SK-N-SH (cell line): ENCODE data around the gene CDH13. TPM values are rescaled to one million over a fixed set of nuclear protein-coding genes. Genes with fewer than 3 reads are reported as not detected.

ENCODE experiments used
- CTCF ChIA-PET: fragments of 300-600, 350-600 bp; formaldehyde crosslinking; extraction: SDS; loops from one replicate; lab custom pipeline; 2021; lab: Yijun Ruan, JAX
- POLR2A ChIA-PET: fragments of 350-600 bp; sonication (Branson Sonifier 250); formaldehyde crosslinking; extraction: SDS; loops from one replicate; lab custom pipeline; 2020; ENCODE audit warnings: antibody characterized with exemption, inconsistent platforms; lab: Yijun Ruan, JAX
- DNase-seq: peaks from one replicate; pipeline ENCODE4 v3.0.0; 2012
- H2AFZ ChIP-seq: fragments of 200-600 bp; sonication (generic); 2 replicates; pipeline ENCODE4 v1.8.1; 2016; ENCODE audit warnings: antibody characterized with exemption, mild to moderate bottlenecking, low read depth
- H3F3A ChIP-seq: fragments of 200-600 bp; sonication (generic); replicated peaks from 2 replicates; pipeline ENCODE3; 2016; ENCODE audit warnings: antibody characterized with exemption, mild to moderate bottlenecking; ENCODE audit not compliant: insufficient read depth
- H3K27ac ChIP-seq, 2 experiments: fragments of 200-500 bp in 1 of 2; fragments of 200-600 bp in 1 of 2; sonication (Bioruptor generic) in 1 of 2; sonication (generic), shearing (Covaris generic) in 1 of 2; 2 replicates each; pipeline versions ENCODE4 v1.5.1 to v1.6.1; 2014 to 2016; ENCODE audit warnings: low read depth in 2 of 2, inconsistent platforms in 1 of 2, low read length in 1 of 2, mild to moderate bottlenecking in 1 of 2, mixed read lengths in 1 of 2
- H3K27me3 ChIP-seq: fragments of 200-600 bp; sonication (generic), shearing (Covaris generic); 2 replicates; pipeline ENCODE4 v1.6.1; 2016; ENCODE audit warnings: mixed run types; ENCODE audit not compliant: insufficient read depth
- H3K36me3 ChIP-seq, 2 experiments: fragments of 200-500 bp in 1 of 2; fragments of 200-600 bp in 1 of 2; sonication (Bioruptor generic) in 1 of 2; sonication (generic) in 1 of 2; replicated peaks in 1 of 2; 2 replicates each; pipeline versions ENCODE3 to v1.5.1; 2014 to 2016; ENCODE audit warnings: low read length in 1 of 2, mild to moderate bottlenecking in 1 of 2; ENCODE audit not compliant: insufficient read depth in 2 of 2, control insufficient read depth in 1 of 2
- H3K4me1 ChIP-seq, 2 experiments: fragments of 200-500 bp in 1 of 2; fragments of 200-600 bp in 1 of 2; sonication (Bioruptor generic) in 1 of 2; sonication (generic), shearing (Covaris generic) in 1 of 2; 2 replicates each; pipeline versions ENCODE4 v1.5.1 to v1.6.1; 2014 to 2016; ENCODE audit warnings: low read depth in 1 of 2, low read length in 1 of 2, mixed run types in 1 of 2; ENCODE audit not compliant: insufficient read depth in 2 of 2, control insufficient read depth in 1 of 2
- H3K4me2 ChIP-seq: fragments of 200-600 bp; sonication (generic), shearing (Covaris generic); 2 replicates; pipeline ENCODE4 v1.6.1; 2017; ENCODE audit warnings: mixed run types
- H3K4me3 ChIP-seq, 2 experiments: fragments of 200-500 bp in 1 of 2; fragments of 200-600 bp in 1 of 2; sonication (Bioruptor generic) in 1 of 2; sonication (generic), shearing (Covaris generic) in 1 of 2; 2 replicates each; pipeline versions ENCODE4 v1.5.1 to v1.8.1; 2014 to 2016; ENCODE audit warnings: low read depth in 2 of 2, inconsistent platforms in 1 of 2, low read length in 1 of 2, mild to moderate bottlenecking in 1 of 2, mixed read lengths in 1 of 2, moderate library complexity in 1 of 2
- H3K79me2 ChIP-seq: fragments of 200-600 bp; sonication (generic); 2 replicates; pipeline ENCODE4 v1.8.1; 2017; ENCODE audit warnings: mild to moderate bottlenecking; ENCODE audit not compliant: insufficient read depth
- H3K9ac ChIP-seq: fragments of 200-600 bp; sonication (generic); 2 replicates; pipeline ENCODE4 v1.6.1; 2017; ENCODE audit warnings: mixed run types
- H3K9me2 ChIP-seq: fragments of 200-600 bp; sonication (generic); 2 replicates; pipeline ENCODE4 v1.6.1; 2017; ENCODE audit warnings: mixed run types
- H3K9me3 ChIP-seq: fragments of 200-600 bp; sonication (generic); 2 replicates; pipeline ENCODE4 v1.6.1; 2017; ENCODE audit warnings: mixed run types, mild to moderate bottlenecking, moderate library complexity
- H4K20me1 ChIP-seq: fragments of 200-600 bp; sonication (generic); 2 replicates; pipeline ENCODE4 v1.6.1; 2017; ENCODE audit warnings: mild to moderate bottlenecking, mixed run types; ENCODE audit not compliant: insufficient read depth
- CHD2 ChIP-seq: fragments of 150-350 bp; IDR thresholded peaks from 2 replicates; pipeline ENCODE4 v1.6.1; 2018; ENCODE audit warnings: low read length; ENCODE audit not compliant: partially characterized antibody
- FOXJ3 ChIP-seq: sonication (generic); formaldehyde crosslinking; IDR thresholded peaks from 2 replicates; pipeline ENCODE4 v1.5.1; 2020; ENCODE audit warnings: mild to moderate bottlenecking, missing genetic modification reagents
- NRF1 ChIP-seq: IDR thresholded peaks from 2 replicates; pipeline ENCODE4 v1.6.1; 2012; ENCODE audit warnings: low read depth, mild to moderate bottlenecking, low read length
- POLR2AphosphoS5 ChIP-seq: IDR thresholded peaks from 2 replicates; pipeline ENCODE4 v1.6.1; 2012; ENCODE audit warnings: low read depth, low read length
- RFX5 ChIP-seq: IDR thresholded peaks from 2 replicates; pipeline ENCODE4 v1.6.1; 2012; ENCODE audit warnings: mild to moderate bottlenecking, improper control_type of control experiment, low read length
- RXRA ChIP-seq: IDR thresholded peaks from 2 replicates; pipeline ENCODE4 v1.4.0; 2012; ENCODE audit warnings: low read depth, mild to moderate bottlenecking, borderline replicate concordance
- TCF12 ChIP-seq: IDR thresholded peaks from 2 replicates; pipeline ENCODE4 v1.4.0; 2012
- TEAD4 ChIP-seq: IDR thresholded peaks from 2 replicates; pipeline ENCODE4 v1.4.0; 2012; ENCODE audit warnings: mild to moderate bottlenecking, borderline replicate concordance; ENCODE audit not compliant: insufficient read depth
- USF1 ChIP-seq: IDR thresholded peaks from 2 replicates; pipeline ENCODE4 v1.4.0; 2012; ENCODE audit warnings: low read depth, borderline replicate concordance
- YY1 ChIP-seq: IDR thresholded peaks from 2 replicates; pipeline ENCODE4 v1.4.0; 2012; ENCODE audit warnings: low read depth, mild to moderate bottlenecking
- WGBS: methylation state at CpG from one replicate; pipeline ENCODE4 v1.1.6; 2017; ENCODE audit warnings: low lambda C conversion rate; 5-methylcytosine and 5-hydroxymethylcytosine counted together
- polyA plus RNA-seq, 3 experiments: library from polyadenylated mRNA; depleted of rRNA; stranded (reverse); fragments of >200 nt; gene quantifications; 2 replicates each; pipeline ENCODE4 v1.2.3, GENCODE V29; 2012
- TF ChIP-seq, protein P1 (sequence below): IDR thresholded peaks from 2 replicates; pipeline ENCODE4 v1.4.0; 2012; ENCODE audit warnings: low read depth

The CDH13 gene
- polyA plus RNA-seq, 1 of the 3 experiments (the other 2 are of a cell fraction): 93.0 TPM

- peak overlapping the region; percentile 37; the same call in 1 of the 2 replicates for H3K9ac ChIP-seq
- peak overlapping the region; percentile 12 to 89; a peak in 3 of 4 replicates for H3K27ac ChIP-seq
- 0 out of 4 replicates have a peak, but pooled peaks cover 0 to 5% of the 10 kb centered on the region in 2 experiments for H3K4me1 ChIP-seq
- H3K4me3 ChIP-seq: no peak overlapping the region
- CTCF ChIA-PET: no interaction called here
- no peak for DNase-seq
- H3F3A ChIP-seq: peaks cover 36% of the 10 kb centered on the region
- H3K79me2 ChIP-seq: no peaks in the 10 kb centered on the region
- no peaks in the 10 kb centered on the region for H3K9me3 ChIP-seq
- H3K27me3 ChIP-seq: no peaks in the 10 kb centered on the region
- no peaks in the 10 kb centered on the region for H4K20me1 ChIP-seq
- POLR2A ChIA-PET: no interaction called here
- TF ChIP-seq TCF12: no peak
- no peak for TF ChIP-seq CHD2
- no peak for TF ChIP-seq NRF1
- no peak for TF ChIP-seq RXRA
- TF ChIP-seq POLR2AphosphoS5: no peak
- TF ChIP-seq, protein P1, sequence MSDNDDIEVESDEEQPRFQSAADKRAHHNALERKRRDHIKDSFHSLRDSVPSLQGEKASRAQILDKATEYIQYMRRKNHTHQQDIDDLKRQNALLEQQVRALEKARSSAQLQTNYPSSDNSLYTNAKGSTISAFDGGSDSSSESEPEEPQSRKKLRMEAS: no peak
- no peak for TF ChIP-seq FOXJ3 (CRISPR knock-in tag)
- TF ChIP-seq YY1: no peak
- TF ChIP-seq USF1: no peak
- H3K36me3 ChIP-seq: no peaks in the 10 kb centered on the region
- peak overlapping the region; percentile 11; the same call in 1 of the 2 replicates for H3K4me2 ChIP-seq
- H3K9me2 ChIP-seq: no peaks in the 10 kb centered on the region
- H2AFZ ChIP-seq: peak overlapping the region; percentile 3; the same call in 1 of the 2 replicates
- 13% methylated on average over 3 of the region's 3 CpGs for WGBS
Measured at GRCh38 chr16:83404261-83404660, 777.5 kb downstream of the CDH13 start.

- CTCF ChIA-PET: no interaction called here
- no peak overlapping the region for H2AFZ ChIP-seq
Measured at GRCh38 chr16:83407928-83408327, 781.2 kb downstream of the CDH13 start.

GRCh38 chr16:83409347-83409746, 782.6 kb downstream of the CDH13 start:
- Histone ChIP-seq H3K36me3 (no peaks in the 10 kb centered on the region), H3K79me2 (no peaks in the 10 kb centered on the region), H3K27me3 (no peaks in the 10 kb centered on the region), H3K9me3 (no peaks in the 10 kb centered on the region), H3K4me3 (no peak overlapping the region), H3K9me2 (no peaks in the 10 kb centered on the region), H3K27ac (no peak overlapping the region), H3K9ac (no peak overlapping the region), H4K20me1 (no peaks in the 10 kb centered on the region), H2AFZ (no peak overlapping the region), H3K4me2 (no peak overlapping the region), H3K4me1 (0 out of 4 replicates have a peak, but pooled peaks cover 0 to 3% of the 10 kb centered on the region in 2 experiments), H3F3A (peaks cover 14% of the 10 kb centered on the region)
- 21% methylated on average over 3 of the region's 3 CpGs for WGBS
- DNase-seq: no peak
- ChIA-PET POLR2A (no interaction called here), CTCF (no interaction called here)
- TF ChIP-seq TEAD4: no peak
- no peak for TF ChIP-seq RFX5

More at GRCh38 chr16:83407928-83408327, 781.2 kb downstream of the CDH13 start:
- Histone ChIP-seq H3K79me2 (no peaks in the 10 kb centered on the region), H3K9me3 (no peaks in the 10 kb centered on the region), H3K4me1 (0 out of 4 replicates have a peak, but pooled peaks cover 0 to 5% of the 10 kb centered on the region in 2 experiments), H3K9ac (no peak overlapping the region), H3K4me3 (no peak overlapping the region), H3K4me2 (no peak overlapping the region), H3K27ac (no peak overlapping the region), H3K9me2 (no peaks in the 10 kb centered on the region), H3K27me3 (no peaks in the 10 kb centered on the region), H3K36me3 (no peaks in the 10 kb centered on the region), H4K20me1 (no peaks in the 10 kb centered on the region), H3F3A (peaks cover 26% of the 10 kb centered on the region)
- no peak for DNase-seq
- WGBS: 23% methylated on average over 5 of the region's 5 CpGs
- TF ChIP-seq POLR2AphosphoS5: no peak
- POLR2A ChIA-PET: no interaction called here
